ENCODE measurements around the gene DCAF4.
"Not testable (repeated sequence)": the region's sequence is repeated elsewhere in the genome, so short reads cannot be mapped to it uniquely, and the experiment has no call there.

The DCAF4 gene

DNA sequence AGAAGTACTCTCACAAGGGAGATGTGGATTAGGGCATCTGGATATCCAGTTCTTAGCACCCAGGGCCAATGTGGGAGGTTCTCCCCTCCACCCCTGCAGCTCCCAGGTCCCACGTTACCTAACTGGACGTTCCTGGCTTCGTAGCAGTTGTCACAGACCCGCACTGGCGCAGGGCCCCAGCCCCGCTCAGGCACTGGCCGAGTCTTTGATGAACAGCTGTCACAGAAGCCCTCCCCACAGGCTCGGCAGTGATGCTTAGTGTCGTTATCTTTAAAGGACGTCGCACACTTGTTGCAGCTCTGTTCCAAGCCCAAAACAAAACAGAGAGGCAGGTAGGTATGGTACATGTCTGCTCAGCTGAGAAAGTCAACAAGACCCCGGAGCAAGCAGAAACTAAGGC, 48.4 kb downstream of the DCAF4 start:
- DNase-seq, result no peak

DNA sequence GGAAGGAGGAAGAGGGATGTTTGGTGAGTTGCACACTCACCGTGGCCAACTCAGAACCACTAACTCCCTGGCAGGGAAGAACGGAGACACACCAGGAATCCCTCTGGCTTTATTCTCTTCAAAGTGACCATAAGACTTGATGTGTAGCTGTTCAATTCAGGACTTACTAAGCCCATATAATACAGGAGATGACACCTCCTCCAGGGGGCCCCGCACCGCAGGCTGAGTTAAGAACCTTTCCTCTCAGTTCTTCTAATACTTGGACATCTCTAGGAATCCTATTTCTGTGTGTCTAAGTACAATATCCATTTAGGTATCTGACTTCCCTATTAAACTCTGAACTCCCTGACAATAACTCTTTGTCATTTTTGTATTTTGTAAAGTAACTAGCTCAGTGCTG, 49.5 kb downstream of the DCAF4 start:
- DNase-seq, result no peak

DNA sequence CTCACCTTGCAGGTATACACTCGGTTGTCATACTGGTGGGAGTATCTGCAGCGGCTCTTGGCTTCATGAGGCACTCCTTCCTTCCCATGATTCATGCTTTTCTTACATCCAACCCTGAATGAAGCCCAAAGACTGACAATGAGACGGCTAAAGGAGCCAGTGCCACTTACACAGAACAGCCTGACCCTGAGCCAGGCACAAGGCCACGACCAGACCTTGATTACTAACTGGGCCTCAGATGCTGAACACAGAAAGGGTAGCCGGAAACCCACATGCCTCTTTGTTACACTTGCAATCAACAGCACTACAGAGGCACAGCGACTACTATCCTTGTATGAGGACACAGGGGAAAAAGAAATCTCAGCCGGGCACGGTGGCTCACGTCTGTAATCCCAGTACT, 52.6 kb downstream of the DCAF4 start:
- no peak for DNase-seq

DNA sequence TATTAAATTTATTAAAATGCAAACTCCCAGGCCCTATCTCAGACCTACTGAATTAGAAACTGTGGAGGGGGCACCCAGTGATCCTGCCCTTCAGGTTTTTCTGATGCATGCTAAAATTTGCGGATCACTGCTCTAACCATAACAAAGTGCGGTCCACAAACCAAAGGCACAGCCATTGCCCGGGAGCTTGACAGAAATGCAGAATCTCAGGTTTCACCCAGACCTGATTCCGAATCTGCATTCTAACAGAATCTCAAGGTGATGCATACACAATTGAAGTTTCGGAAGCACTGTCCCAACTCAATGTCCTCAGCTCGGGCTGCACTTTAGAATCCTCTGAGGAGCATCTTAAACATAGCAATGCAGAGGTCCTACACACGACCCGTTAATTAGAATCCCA, 54.6 kb downstream of the DCAF4 start:
- DNase-seq, result no peak

DNA sequence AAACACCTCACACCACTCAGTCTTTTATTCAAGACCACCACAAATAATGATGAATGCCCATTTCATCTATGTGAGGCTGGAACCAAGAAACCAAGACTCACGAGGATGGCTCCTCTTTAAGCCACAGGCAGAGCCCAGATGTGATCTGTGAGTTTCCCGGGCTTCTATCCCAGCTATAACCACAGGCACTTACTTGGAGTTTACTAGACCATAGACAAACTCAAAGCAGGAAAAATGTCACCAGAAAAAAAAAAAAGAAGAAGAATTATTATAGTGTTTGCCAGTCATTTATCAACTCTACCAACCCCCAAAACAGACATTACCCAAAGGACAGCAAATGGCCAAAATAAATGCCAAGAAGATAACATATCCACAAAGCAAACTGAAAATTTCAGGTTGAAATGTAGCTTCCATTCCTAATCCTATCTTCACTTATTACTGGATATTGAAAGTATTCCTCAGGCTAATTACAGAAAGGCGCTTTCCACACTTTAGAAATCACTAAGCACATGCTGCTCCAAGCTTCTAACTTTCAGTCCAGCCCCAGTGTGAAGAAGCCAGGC, 56.0 kb downstream of the DCAF4 start:
- DNase-seq, result no peak

DNA sequence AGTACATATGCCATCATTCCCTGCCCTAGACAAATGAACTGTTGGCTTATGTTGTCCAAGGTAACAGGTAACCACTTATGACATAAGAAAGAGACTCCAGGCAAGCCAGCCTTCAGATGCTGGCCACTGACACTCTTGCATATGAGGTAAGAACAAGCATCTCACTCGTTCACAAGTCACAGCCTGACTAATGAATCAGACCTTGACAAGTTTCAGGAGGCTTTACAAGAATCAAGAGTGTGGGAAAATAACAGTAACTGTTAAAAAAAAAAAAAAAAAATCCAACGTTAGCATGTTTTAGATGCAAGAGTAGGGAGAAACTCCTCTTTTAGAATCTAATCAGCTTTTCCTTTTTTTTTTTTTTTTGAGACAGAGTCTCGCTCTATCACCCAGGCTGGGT, 60.0 kb downstream of the DCAF4 start:
- no peak for DNase-seq

DNA sequence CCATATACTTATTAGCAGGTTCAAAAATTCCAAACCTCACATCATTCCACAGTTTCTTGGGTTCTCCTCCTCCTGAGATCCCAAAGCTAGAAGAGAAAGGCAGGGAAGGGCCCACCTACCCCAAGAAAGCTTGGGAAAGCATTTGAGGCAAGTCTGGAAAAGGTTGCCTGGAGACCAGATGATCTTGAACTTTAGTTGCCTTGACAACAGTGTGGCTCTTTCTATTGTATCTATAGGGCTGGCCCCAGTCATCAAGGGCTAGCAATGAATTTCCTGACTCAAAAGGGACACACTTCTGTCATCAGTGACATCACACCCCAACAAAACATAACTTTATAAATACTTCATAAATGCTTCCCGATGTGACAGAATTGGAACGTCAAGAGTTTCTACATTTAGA, 60.6 kb downstream of the DCAF4 start:
- no peak for DNase-seq

DNA sequence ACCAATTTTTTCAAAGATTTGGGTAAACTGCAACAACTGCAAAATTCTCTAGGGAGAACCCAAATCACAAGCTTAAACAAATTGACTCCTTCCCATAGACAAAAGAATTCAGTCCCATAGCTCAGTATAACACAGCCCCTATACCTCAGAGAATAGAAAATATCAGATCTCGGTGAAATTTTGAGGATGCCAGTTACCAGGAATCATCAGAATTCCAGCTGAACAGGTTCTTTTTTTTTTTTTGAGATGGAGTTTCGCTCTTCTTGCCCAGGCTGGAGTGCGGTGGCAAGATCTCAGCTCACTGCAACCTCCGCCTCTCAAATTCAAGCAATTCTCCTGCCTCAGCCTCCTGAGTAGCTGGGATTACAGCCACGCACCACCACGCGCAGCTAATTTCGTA, 63.9 kb downstream of the DCAF4 start:
- DNase-seq, result no peak

DNA sequence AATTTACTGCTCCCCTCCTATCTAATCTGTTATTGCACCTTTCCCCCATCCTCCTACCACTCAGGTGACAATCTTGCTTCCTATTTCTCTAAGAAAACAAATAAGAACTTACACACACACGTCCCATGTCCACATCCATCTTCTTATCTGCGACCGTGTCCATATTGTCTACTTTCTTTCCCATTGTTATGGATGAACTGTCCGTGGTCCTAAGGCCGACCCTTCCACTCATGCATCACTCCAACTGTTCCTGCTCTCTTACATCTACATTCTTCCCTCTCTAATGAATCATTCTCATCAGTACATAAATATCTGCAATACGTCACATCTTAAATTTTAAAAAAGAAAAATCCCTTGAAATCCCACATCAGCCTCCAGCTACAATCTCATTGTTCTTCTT, 70.7 kb downstream of the DCAF4 start:
- DNase-seq, result no peak

DNA sequence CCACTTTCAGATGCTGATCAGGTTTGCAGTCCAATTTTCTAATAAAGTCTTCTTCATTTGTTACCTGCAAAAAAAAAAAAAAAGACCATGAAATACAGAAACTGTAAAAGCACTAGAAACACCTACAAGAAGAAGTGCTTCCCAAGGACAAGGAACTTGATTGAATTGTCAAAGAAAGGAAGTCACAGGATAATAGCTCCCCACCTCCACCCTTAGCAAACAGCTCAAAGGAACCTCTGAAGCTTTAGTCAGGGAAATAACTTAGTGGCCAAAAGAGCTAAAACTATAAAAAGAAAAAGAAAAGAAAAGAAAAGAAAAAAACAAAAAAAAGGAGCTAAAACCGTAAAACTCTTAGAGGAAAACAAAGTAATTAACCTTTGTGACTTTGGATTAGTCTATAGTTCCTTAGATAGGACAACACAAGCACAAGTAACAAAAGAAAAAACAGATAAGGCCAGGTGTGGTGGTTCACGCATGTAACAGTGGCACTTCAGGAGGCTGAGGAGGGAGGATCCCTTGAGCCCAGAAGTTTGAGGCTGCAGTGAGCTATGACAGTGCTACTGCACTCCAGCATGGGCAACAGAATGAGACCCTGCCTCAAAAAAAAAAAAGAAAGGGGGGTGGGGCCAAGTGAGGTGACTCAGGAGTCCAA, 72.1 kb downstream of the DCAF4 start:
- no peak for DNase-seq

DNA sequence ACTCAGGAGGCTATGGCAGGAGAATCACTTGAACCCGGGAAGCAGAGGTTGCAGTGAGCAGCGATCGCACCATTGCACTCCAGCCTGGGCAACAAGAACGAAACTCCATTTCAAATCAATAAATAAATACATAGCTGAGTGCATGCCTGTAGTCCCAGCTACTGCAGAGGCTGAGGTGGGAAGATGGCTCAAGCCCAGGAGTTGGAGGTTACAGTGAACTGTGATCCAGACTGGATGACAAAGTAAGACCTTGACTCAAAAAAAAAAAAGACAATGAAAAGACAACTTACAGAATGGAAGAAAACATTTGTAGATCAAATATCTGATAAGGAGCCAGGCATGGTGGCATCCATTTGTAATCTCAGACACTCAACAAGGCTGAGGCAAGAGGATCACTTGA, 73.1 kb downstream of the DCAF4 start:
- no peak for DNase-seq

DNA sequence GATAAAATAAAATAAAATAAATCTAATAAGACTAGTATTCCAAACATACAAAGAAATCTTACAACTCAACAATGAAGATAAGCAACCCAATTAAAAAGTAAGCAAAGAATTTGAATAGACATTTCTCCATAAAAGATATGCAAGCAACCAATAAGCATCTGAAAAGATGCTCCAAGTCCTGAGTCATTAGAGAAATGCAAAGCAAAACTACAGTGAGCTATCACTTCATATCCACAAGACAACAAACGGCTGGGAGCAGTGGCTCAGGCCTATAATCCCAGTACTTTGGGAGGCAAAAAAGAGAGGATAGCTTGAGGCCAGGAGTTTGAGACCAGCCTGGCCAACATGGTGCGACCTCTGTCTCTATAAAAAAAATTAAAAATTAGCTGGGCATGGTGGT, 73.8 kb downstream of the DCAF4 start:
- no peak for DNase-seq

DNA sequence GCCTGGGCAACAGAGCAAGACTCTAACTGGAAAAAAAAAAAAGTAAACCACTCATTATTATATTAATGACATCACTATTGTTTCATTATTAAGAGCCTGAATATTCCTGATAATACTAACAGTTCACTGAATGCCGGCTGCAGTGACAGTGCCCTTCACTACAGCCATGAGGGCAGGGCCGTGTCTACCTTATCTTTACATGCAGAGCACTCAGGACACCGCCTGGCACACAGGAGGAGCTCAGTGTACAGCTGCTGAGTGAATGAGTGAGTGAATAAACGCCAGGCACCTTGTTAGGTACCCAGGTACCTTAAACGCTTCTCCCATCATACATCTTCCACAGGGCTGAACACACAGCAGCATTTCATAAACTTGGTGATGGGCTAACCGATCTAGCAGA, 77.4 kb downstream of the DCAF4 start:
- no peak for DNase-seq

DNA sequence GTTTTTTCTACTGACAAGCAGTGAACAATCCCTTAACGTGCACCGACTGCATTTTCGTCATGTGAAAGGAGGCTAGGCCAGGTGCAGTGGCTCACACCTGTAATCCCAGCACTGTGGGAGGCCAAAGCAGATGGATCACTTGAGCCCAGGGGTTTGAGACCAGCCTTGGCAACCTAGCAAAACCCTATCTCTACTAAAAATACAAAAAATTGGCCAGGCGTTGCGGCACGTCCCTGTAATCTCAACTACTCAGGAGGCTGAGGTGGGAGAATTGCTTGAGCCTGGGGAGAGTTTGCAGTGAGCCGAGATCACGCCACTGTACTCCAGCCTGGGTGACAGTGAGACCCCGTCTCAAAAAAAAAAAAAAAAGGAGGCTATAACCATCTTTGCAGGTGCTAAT, 78.4 kb downstream of the DCAF4 start:
- DNase-seq, result not testable (repeated sequence)

DNA sequence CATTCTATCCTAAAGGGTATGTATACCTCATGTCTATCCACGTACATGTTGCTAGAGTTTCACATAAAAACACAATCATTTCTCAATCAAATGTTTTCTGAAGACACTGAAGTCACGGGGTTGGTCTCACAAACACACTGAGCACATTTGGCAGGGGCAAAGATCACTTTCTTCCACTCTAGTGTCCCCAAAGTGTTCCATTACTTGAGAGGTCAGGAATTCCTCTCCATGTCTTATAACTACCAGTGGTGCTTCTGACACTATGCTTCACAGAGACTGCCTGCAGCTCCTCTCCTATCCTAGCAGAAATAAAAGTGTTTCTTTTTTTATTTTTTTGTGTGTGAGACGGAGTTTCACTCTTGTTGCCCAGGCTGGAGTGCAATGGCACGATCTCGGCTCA, 81.6 kb downstream of the DCAF4 start:
- DNase-seq, result no peak

DNA sequence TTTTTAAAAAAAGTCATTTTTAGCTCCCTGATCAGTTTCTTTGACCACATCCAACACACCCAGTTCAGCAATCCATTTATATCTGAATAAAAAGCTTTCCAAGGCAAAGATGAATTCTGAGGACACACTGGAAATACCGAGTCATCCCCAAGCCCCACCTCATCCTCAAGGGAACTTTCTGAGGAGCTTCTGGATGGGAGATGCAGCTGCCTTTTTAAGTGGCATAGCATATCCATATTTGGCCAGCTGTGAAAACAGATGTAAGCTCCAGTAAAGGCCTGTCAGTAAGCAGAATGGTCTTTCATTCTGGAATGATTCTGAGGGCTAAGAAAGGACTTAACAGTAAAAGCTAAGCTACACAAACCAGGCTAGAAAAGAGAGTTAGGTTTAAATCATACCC, 82.2 kb downstream of the DCAF4 start:
- no peak for DNase-seq
